HG03521 (cell line): ENCODE results near the gene TBC1D17.
A peak's percentile ranks its signal among the peaks of the same experiment; 100 is the strongest.

Source experiments
- ATAC-seq: cut with Tn5 transposase; IDR thresholded peaks from one replicate; pipeline ENCODE4 v1.9.1; 2021; ENCODE audit warnings: mild to moderate bottlenecking, moderate library complexity; ENCODE audit not compliant: unreplicated experiment

TBC1D17 gene

DNA sequence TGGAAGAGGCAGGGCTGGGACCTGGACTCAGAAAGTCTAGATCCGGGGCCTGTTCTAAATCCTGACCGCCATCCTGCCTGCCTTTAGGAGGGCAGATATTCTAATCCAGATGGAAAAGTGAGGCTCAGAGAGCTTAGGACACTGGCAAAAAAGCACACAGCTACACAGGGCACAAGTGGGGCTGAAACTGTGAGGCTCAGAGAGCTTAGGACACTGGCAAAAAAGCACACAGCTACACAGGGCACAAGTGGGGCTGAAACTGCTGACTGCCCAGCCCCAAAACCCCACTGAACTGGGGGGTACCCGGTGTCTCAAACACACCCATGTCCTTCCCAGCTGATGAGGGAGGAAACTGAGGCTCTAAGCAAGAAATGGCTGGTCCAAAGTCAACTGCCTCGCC, 2.3 kb upstream of the TBC1D17 start:
- ATAC-seq: no peak

DNA sequence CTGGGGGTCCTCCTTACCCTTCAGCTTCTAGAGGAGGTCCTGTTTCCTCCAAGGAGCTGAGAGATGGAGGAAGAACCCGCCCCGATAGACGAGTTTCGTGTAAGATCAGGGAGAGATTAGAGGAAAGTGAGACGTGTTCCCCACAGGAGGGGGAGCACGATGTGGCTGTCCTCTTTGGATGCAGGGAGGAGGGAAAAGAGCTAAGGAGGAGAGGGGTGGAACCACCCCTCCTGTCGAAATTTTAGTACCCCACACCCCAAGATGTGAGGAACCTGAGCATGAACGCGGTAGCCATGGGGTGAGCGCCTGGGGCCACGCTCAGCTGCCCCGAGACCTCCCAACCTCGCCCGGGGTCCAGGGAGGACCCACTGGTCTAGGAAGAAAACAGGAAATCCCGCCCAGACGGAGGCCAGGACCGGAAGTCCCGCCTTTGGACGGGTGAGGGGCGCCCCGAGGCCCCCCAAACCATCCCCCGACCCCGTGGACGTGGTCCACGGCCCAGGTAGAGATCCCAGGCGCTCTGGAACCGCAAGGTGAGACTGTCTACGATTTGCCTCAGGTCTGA, 1.6 kb upstream of the TBC1D17 start:
- no peak for ATAC-seq

DNA sequence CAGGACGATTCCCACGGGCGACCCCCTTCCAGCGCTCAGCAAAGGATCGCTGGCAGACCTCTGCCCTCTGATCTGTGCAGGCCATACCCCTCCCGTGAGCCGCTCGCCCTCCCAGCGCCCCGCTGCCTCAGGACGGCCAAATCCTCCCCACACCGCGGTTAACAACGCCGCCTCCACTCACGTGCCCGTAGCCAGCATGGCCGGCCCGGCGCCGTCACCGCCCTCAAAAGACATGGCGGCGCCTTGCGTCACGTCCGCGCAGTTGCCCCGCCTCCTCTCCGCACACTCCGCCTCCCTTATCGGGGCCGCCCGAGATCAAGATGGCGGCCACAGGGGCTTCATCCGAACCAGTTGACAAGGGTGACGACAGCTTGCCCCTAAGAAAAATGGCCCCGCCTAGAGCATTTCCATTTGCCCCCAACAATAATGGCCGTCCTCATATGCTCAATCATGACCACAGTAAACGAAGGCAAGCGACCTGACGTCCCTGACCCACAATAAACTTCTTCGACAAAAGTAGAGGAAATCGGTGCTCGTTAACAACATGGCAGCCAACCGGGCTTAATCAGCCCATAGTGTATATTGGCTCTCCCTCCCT, 981 bp upstream of the TBC1D17 start:
- ATAC-seq: peak; percentile 41

DNA sequence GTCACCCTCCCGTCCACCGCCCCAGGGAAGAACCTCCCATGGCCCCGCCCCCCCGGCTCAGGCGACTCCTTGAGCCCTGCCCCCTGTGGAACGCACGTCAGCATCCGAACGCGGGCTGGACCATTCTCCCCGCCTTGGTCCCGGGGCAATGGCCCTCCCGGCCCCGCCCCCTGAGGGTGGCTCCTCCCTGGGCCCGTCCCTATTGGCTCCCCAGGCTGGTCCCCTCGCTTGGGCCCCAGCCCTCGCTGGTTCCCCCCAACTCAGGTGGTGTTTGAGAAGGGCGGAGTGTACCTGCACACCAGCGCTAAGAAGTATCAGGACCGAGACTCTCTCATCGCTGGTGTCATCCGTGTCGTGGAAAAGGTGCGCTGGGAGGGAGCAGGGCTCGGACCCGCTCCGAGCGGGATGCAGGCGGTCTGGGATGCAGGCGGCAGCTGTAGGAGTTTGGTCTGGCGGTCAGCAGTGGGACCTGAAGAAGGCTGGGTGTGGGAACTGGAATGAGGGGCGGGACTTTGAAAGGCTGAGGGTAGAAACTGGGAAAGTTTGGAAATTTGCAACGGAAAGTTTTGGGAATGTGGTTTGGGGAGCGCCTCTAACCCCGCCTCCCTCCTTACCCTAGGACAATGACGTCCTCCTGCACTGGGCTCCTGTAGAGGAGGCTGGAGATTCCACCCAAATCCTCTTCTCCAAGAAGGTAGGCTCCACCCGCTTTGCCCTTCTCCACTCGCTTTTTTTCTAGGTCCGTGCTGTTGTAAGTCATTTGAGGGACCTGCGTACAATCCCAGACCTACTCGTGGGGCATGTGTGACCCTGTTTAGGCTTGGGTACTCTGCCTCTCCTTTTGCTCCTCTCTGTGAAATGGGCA, 609 bp downstream of the TBC1D17 start:
- ATAC-seq: peak; percentile 46

DNA sequence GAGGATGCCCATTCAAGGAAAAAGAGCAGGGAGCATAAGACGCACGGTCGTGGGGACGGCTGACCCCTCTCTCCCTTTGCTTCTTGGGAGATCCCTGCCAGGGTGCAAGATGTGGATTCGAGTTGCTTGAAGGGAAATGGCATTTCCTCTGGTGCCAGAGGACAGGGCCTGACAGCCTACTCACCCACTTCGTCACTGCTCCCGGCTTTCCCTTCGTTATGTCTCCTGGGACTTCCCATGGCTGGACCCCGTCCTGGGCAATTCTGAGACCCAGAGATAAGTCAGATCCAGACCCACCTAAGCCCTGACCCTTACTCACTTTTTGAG, 1.2 kb downstream of the TBC1D17 start:
- no peak for ATAC-seq

DNA sequence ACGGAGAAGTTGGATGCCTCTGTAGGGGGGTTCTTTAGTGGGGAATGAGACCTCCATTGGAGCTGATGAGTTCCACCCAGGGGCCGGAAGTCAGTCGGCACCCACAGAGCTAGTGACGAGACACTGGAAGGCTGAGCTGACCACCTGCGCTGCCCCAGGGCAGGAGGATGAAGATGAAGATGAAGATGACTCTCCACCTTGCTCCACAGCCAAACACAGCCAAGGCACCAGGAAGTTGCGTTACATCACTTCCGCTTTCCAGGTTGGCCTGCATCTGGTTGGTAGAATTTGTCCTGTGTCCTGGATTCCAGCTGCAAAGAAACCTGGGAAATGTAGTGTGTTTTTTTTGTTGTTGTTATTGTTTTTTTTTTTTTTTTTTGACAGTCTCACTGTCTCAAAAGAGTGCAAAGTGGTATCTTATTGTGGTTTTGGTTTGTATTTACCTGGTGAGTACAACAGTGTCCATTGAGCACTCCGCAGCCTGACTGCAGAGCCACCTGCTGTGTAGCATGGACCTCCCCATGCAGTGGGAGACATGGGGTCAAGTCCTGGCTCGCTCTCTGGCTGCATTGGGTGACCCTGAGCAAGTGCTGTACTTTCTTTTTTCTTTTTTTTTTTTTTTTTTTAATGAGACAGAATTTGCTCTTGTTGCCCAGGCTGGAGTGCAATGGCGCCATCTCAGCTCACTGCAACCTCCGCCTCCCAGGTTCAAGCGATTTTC, 1.9 kb downstream of the TBC1D17 start:
- ATAC-seq: no peak

DNA sequence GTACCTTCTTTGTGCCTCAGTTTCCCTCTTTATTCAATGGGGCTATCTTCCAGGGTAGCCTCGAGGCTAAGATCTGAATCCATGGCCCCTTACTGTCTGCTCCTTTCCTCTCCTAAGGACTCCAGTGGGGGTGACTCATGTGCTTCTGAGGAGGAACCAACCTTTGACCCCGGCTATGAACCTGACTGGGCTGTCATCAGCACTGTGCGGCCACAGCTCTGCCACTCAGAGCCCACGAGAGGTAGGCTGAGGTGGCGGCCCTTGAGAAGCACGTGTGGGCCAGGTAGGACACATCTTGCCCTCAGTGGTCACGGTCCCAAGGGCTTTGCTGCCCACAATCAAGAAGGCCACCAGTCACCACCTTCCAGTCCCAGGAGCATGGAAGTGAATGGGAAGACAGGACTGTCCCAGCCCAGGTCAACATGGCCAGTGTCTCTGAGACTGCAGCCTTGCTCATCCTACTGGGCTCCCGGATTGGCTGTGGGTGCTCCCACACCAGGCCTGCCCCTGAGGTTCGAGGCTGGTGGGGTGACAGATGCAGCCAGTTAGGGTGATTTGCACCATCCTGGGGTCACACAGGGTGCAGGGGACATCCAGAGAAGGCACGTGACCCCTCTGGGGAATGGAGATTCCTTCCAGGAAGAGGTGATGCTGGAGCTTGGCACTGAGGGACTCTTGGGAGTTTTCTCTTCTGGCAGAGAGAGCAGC, 2.8 kb downstream of the TBC1D17 start:
- no peak for ATAC-seq

DNA sequence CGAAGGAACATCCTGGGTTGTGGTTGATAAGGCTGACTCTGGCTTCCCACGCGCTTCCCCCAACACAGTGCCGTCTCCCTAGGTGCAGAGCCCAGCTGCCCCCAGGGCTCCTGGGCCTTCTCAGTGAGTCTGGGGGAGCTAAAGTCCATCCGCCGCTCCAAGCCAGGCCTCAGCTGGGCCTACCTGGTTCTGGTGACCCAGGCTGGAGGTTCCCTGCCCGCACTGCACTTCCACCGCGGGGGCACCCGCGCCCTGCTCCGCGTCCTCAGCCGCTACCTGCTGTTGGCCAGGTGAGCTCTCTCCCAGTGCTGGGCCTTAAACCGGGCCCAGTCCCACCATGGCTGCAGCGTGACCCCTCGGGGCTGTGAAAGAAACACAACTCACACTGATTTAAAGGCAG, 3.7 kb downstream of the TBC1D17 start:
- ATAC-seq: no peak

DNA sequence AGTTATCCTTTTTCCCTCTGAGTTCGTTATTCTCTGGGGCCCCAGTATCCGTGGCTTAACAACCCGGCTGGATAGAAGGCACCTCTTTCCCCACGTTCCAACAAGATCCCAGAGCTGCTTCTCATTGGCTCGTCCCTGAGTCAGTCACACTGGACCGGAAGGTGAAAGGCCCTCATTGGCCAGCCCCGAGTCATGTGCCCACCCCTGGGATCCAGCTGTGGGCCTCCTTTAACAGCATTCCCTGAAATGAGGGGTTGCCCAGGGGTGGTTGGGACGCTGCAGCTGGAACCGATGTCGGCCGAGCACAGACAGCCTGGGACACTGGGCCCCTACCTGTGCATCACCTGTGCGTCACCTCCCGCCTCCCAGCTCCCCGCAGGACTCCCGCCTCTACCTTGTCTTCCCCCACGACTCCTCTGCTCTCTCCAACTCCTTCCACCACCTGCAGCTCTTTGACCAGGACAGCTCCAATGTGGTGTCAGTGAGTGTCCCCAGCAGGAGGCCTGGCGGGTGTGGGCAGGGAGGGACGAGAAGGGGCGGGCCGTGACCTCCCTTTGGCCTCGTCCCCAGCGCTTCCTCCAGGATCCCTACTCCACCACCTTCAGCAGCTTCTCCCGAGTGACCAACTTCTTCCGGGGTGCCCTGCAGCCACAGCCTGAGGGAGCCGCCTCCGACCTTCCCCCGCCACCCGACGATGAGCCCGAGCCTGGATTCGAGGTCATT, 4.3 kb downstream of the TBC1D17 start:
- ATAC-seq: no peak

DNA sequence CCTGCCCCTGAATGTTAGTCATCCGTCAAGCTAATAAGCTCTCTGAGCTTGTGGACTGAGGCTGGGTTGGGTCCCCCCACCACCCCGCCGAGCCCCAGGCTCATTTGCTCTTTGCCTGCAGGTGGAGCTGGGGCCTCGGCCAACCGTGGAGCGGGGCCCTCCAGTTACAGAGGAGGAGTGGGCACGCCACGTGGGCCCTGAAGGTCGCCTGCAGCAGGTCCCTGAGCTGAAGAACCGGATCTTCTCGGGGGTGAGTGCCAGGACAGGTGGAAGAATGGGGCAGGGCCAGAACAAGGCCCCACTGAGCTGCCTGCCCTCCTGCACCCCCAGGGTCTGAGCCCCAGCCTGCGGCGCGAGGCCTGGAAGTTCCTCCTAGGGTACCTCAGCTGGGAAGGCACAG, 5.1 kb downstream of the TBC1D17 start:
- ATAC-seq: no peak

DNA sequence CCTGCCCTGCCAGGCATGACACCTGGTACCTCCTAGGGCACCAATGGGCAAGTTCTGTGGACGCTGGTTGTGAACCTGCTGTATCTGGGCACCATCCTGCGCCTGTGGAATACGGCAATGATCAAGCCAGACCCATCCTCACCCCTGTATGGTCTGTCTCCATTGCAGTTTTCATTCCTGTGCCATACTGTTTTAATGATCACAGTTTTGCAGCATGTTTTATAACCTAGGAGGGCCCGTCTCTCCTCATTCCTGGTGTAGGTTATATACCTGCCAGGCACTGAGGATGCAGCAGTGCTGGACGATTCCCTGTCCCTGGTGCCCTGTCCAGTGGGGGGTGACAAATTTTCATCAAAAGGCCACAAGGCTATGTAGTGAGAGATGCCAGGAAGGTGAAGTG, 5.6 kb downstream of the TBC1D17 start:
- no peak for ATAC-seq

DNA sequence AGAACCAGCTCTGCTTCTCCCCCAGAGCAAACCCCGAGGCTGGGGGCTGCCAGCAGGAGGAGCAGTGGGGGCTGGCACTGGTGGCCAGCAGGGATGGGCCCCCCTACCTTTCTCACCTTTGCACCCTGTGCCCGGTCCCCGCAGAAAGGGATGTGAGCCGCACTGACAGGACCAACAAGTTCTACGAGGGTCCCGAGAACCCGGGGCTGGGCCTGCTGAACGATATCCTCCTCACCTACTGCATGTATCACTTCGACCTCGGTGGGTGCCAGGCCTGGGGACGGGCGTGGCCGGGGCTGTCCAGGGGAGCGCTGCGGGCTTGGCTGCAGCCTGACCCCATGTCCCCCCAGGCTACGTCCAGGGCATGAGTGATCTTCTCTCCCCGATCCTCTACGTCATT, 6.6 kb downstream of the TBC1D17 start:
- no peak for ATAC-seq

DNA sequence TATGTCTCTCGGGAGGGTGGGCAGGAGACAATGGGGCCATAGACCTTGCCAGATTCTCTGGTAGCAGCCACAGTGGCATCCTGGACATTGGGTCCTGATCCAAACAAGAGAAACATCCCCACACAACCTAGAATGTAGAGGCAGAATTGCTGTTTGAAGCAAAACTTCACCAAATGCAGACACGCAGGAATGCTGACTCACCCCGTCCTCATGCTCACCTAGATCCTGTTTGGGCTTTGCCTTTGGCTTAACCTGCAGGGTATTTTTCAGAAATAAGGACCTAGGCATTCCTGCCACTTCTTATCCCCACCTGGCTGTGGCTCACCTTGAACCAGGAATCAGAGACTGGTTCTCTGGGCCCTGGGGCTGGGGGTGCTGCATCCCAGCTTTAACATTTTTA, 7.3 kb downstream of the TBC1D17 start:
- ATAC-seq: no peak

DNA sequence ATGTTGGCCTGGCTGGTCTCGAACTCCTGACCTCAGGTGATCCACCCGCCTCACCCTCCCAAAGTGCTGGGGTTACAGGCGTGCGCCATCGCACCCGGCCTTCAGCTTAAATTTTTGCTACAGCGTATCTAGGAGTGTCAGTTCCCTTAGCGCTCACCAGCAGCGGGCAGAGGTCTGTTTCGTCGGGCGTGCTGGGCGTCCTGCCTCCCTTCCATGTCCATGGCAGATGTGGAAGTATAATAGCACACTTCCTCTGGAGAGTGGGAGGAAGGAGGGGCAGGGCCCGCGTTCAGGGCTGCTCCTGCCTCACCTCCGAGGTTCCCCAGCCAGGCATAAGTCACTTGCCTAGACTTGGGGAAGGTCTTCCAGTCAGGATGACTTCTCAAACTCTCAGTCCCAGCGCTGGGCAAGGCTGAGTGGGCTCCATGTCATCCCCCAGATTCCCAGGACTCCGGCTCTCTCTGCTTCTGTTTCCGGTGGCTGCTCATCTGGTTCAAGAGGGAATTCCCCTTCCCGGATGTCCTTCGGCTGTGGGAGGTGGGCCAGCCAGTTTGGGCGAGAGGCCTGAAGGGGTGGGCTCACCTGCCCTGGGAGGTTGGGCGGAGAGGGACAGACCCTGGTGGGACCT, 9.6 kb downstream of the TBC1D17 start:
- ATAC-seq: no peak

DNA sequence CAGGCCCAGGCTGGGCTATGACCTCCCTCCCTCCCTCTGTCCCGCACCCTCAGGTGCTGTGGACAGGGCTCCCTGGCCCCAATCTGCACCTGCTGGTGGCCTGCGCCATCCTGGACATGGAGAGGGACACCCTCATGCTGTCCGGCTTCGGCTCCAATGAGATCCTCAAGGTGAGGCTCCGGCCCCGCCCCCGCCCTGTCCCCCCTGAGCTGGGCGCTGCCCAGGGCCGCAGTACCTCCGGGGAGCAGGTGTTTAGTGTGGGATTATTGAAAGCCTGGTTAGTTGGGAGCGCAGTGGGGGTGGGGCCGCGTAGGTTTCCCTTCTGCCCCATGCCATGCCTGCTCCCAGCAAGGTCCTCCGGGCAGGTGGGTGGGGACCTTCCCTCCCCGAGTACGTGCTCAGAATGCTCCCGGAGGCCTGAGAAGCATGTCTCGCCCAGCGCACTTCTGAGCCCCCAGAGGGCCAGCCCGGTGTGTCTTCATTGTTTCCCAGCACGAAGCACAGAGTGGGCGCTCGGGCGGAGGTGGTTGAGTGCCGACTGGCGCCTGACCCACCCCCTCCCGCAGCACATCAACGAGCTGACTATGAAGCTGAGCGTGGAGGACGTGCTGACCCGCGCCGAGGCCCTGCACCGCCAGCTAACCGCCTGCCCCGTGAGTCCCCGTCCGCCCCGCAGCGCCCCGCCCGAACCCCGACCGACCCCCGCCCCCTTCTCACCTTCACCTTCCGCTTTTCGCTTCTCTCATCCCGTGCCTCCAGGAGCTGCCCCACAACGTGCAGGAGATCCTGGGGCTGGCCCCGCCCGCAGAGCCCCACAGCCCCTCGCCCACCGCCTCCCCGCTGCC, 10.4 kb downstream of the TBC1D17 start:
- no peak for ATAC-seq

DNA sequence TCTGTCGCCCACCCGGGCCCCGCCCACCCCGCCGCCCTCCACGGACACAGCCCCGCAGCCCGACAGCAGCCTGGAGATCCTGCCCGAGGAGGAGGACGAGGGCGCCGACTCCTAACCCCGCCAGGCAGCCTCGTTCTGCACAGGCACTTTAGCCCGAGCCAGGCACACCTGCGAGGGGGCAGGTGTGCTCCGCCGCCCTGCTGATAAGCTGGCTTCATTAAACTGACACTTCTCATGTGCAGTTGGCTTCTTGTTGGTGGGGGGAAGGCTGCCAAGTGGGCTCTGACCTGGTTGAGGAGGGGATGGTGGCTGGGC, 11.0 kb downstream of the TBC1D17 start:
- no peak for ATAC-seq

DNA sequence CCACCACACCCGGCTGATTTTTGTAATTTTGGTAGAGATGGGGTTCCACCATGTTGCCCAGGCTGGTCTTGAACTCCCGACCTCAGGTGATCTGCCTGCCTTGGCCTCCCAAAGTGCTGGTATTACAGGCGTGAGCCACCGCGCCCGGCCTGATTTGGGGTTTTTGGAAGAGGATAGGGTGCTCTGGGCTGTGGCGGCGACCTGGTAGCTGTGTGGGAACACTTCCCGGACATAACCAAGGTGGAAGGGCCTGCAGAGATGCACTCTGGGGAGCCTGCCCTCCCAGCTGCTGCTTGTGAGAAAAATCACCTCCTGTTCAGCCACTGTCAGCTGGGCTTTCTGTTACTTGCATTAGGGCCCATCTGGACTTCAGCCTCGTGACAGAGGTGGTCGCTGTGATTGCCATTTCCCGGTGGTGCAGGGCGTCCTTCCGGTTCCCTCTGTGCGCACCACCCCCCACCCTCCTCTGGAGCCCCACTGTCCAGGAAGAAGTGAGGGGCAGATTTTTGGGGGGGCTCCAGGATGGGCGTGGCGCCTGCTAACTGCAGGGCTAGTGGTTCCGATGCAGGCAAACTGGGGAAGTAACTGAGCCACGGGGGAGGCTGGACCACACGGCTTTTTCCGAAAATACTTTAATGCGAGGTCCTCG, 11.7 kb downstream of the TBC1D17 start:
- ATAC-seq: no peak

DNA sequence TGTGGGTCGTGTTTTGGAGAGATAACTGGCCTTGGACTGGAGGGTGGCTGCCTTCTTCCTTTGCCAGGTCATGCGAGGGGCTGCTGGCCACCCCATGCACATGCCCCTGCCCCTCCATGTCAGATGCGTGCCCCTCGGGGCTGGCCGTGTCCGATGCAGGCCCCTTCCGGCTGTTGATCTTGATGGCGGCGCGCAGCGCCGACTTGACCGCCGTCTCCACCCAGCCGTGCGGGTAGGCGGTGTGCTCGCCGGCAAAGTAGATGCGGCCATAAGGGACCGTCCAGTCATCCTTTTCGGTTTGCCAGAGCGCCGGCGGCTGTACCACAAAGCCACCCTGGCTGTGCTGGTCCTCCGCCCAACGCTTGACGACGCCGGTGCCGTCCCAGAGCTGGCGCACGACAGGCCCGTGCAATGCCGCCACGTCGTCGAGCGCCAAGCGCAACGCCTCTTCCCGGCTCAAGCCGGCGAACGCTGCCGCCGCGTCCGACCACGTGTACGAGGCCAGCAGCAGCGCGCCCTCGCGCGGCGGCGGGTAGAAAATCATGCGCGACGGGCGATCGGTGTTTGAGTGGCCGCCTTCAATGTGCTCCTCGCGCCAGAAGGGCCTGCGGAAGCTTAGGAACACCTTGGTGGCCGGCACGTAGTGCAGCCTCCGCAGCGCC, 12.3 kb downstream of the TBC1D17 start:
- no peak for ATAC-seq
